Upper lobe of left lung (tissue), 4 donors: ENCODE measurements around the gene CIC.

ENCODE experiments used
- EP300 ChIP-seq, 4 donors: sonication (generic); formaldehyde crosslinking; IDR thresholded peaks; one replicate each; pipeline ENCODE4 v1.5.1; 2017; ENCODE audit warnings: antibody characterized with exemption in 4 of 4, control low read depth in 2 of 4
- POLR2A ChIP-seq, 4 donors: fragments of 450-650 bp; IDR thresholded peaks; one replicate each; pipeline ENCODE4 v1.5.1; 2016 to 2017; ENCODE audit warnings: antibody characterized with exemption in 4 of 4, mild to moderate bottlenecking in 2 of 4
- TF ChIP-seq, protein P1 (sequence below), 6 experiments: fragments of 450-650 bp in 4 of 6; fragments of 200-600 bp in 2 of 6; sonication (generic) in 2 of 6; IDR thresholded peaks; one replicate each; pipeline ENCODE4 v1.5.1; 2016 to 2019; ENCODE audit warnings: antibody characterized with exemption in 6 of 6

DNA sequence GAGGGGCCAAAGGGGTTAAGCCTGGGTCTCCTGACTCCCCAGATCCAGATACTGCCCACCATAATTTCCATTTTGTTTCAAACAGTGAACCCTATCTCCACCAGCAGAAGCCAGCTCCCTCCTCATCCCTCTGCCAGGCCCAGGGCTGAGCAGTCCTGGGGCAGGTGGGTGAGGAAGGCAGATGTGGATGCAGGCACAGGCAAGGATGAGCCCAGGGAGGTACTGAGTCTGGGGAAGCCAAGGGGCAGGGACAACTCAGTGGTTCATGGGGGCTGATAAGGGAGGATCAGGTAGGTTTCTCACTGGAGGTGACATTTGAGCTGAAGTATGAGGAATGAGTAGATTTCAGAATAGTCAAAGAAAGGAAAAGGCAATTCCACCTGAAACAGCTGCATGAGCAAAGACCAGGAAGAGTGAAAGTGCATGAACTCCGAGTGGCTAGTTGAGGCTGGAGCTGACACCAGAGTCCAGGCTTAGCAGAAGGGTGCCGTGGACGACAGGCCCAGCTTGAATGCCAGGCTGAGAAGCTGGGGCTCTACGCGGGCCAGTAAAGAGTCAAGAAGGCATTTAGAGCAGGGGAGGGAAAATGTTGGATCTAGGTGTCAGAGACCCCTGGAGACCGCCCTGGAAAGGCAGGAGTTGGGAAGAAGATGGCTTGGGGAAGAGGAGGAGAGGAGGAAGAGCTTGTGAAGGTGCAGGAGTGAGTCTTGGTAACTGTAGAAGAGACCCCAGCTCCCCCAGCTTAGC, 10.3 kb downstream of the CIC start:
- TF ChIP-seq, protein P1, sequence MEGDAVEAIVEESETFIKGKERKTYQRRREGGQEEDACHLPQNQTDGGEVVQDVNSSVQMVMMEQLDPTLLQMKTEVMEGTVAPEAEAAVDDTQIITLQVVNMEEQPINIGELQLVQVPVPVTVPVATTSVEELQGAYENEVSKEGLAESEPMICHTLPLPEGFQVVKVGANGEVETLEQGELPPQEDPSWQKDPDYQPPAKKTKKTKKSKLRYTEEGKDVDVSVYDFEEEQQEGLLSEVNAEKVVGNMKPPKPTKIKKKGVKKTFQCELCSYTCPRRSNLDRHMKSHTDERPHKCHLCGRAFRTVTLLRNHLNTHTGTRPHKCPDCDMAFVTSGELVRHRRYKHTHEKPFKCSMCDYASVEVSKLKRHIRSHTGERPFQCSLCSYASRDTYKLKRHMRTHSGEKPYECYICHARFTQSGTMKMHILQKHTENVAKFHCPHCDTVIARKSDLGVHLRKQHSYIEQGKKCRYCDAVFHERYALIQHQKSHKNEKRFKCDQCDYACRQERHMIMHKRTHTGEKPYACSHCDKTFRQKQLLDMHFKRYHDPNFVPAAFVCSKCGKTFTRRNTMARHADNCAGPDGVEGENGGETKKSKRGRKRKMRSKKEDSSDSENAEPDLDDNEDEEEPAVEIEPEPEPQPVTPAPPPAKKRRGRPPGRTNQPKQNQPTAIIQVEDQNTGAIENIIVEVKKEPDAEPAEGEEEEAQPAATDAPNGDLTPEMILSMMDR (IDR thresholded peaks at IDR 0.05): no peak
- TF ChIP-seq POLR2A (IDR thresholded peaks at IDR 0.05) (no peak), EP300 (IDR thresholded peaks at IDR 0.05) (no peak)
